MM.1S (cell line): Measurements from ENCODE around the gene EPHA7.

Source experiments
- DNase-seq: peaks from one replicate; pipeline ENCODE4 v3.0.0-alpha.2; 2015
- H2AFZ ChIP-seq: fragments of 300-600 bp; sonication (generic); 2 replicates; pipeline ENCODE4 v1.6.0; 2016; ENCODE audit warnings: antibody characterized with exemption, low read length
- H3F3A ChIP-seq: fragments of 300-600 bp; sonication (generic); 2 replicates; pipeline ENCODE4 v1.6.1; 2016; ENCODE audit warnings: mild to moderate bottlenecking, antibody characterized with exemption, low read length, moderate library complexity, mixed read lengths; ENCODE audit not compliant: insufficient read depth
- H3K27ac ChIP-seq: fragments of 300-600 bp; sonication (generic); 2 replicates; pipeline ENCODE4 v1.5.1; 2016; ENCODE audit warnings: mild to moderate bottlenecking, low read length
- H3K27me3 ChIP-seq: fragments of 300-600 bp; sonication (generic); replicated peaks from 2 replicates; pipeline ENCODE4 v1.6.0; 2016; ENCODE audit warnings: low read length; ENCODE audit not compliant: insufficient read depth
- H3K36me3 ChIP-seq: fragments of 300-600 bp; sonication (generic); replicated peaks from 2 replicates; pipeline ENCODE4 v1.6.1; 2016; ENCODE audit warnings: mild to moderate bottlenecking, low read length, mixed read lengths; ENCODE audit not compliant: insufficient read depth
- H3K4me1 ChIP-seq: fragments of 300-600 bp; sonication (generic); 2 replicates; pipeline ENCODE4 v1.6.1; 2016; ENCODE audit warnings: low read length, mixed read lengths
- H3K4me2 ChIP-seq: fragments of 300-600 bp; sonication (generic); 2 replicates; pipeline ENCODE4 v1.6.0; 2016; ENCODE audit warnings: low read depth, low read length
- H3K4me3 ChIP-seq: fragments of 300-600 bp; sonication (generic); 2 replicates; pipeline ENCODE4 v1.5.1; 2016; ENCODE audit warnings: low read length, mixed read lengths
- H3K79me2 ChIP-seq: fragments of 300-600 bp; sonication (generic); 2 replicates; pipeline ENCODE4 v1.6.1; 2016; ENCODE audit warnings: mixed run types, low read length, mixed read lengths
- H3K9ac ChIP-seq: fragments of 300-600 bp; sonication (generic); 2 replicates; pipeline ENCODE4 v1.6.1; 2016; ENCODE audit warnings: low read length, mixed read lengths
- H3K9me2 ChIP-seq: fragments of 300-600 bp; sonication (generic); replicated peaks from 2 replicates; pipeline ENCODE4 v1.6.1; 2016; ENCODE audit warnings: mild to moderate bottlenecking, low read length, mixed read lengths; ENCODE audit not compliant: insufficient read depth
- H3K9me3 ChIP-seq: fragments of 300-600 bp; sonication (generic); replicated peaks from 2 replicates; pipeline ENCODE4 v1.6.1; 2016; ENCODE audit warnings: mild to moderate bottlenecking, low read length, mixed read lengths; ENCODE audit not compliant: insufficient read depth
- H4K20me1 ChIP-seq: fragments of 300-600 bp; sonication (generic); 2 replicates; pipeline ENCODE4 v1.6.1; 2016; ENCODE audit warnings: mild to moderate bottlenecking, low read length, moderate library complexity, mixed read lengths; ENCODE audit not compliant: insufficient read depth
- EZH2 ChIP-seq: fragments of 300-600 bp; sonication (generic); optimal IDR thresholded peaks from 2 replicates; pipeline ENCODE3; 2017; ENCODE audit warnings: low read depth, mild to moderate bottlenecking, antibody characterized with exemption, low read length, mixed read lengths
- EZH2phosphoT487 ChIP-seq: fragments of 300-600 bp; sonication (generic); IDR thresholded peaks from 2 replicates; pipeline ENCODE4 v1.6.1; 2018; ENCODE audit warnings: antibody characterized with exemption, low read length
- TF ChIP-seq, protein P1 (sequence below): fragments of 300-600 bp; sonication (generic); IDR thresholded peaks from 2 replicates; pipeline ENCODE4 v1.5.1; 2016; ENCODE audit warnings: antibody characterized with exemption, low read length, mixed read lengths

Gene EPHA7

DNA sequence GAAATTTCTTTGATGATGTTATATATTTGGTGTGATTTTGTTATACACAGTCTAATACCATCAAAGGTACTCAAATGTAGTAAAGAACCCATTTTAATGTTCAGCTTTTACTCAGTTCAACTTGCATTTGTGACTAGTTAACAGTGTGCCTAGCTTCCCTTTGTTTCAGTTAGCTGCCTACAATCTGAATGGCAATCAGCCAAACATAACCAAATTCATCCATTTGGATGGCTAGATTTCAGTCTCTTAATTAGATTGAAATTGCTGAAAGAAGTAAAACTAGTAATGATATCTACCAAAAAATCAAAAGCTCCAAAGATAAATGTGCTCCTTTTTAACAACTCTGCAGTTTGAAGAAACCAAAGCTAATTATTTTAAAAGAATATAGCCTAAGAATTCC is 6.9 kb downstream of the EPHA7 start:
- no peak for TF ChIP-seq EZH2phosphoT487
- TF ChIP-seq EZH2, result no peak
- TF ChIP-seq, protein P1, sequence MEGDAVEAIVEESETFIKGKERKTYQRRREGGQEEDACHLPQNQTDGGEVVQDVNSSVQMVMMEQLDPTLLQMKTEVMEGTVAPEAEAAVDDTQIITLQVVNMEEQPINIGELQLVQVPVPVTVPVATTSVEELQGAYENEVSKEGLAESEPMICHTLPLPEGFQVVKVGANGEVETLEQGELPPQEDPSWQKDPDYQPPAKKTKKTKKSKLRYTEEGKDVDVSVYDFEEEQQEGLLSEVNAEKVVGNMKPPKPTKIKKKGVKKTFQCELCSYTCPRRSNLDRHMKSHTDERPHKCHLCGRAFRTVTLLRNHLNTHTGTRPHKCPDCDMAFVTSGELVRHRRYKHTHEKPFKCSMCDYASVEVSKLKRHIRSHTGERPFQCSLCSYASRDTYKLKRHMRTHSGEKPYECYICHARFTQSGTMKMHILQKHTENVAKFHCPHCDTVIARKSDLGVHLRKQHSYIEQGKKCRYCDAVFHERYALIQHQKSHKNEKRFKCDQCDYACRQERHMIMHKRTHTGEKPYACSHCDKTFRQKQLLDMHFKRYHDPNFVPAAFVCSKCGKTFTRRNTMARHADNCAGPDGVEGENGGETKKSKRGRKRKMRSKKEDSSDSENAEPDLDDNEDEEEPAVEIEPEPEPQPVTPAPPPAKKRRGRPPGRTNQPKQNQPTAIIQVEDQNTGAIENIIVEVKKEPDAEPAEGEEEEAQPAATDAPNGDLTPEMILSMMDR, result no peak
- Histone ChIP-seq H3K9me2 (no peaks in the 10 kb centered on the region), H3K4me2 (no peak overlapping the region), H3K79me2 (no peaks in the 10 kb centered on the region), H3F3A (0 out of 2 replicates have a peak, but pooled peaks cover 5% of the 10 kb centered on the region), H3K4me1 (no peaks in the 10 kb centered on the region), H3K36me3 (no peaks in the 10 kb centered on the region), H4K20me1 (no peaks in the 10 kb centered on the region), H3K9me3 (no peaks in the 10 kb centered on the region), H3K27me3 (no peaks in the 10 kb centered on the region), H3K4me3 (no peak overlapping the region), H3K9ac (no peak overlapping the region), H3K27ac (no peak overlapping the region), H2AFZ (no peak overlapping the region)
- DNase-seq, result no peak

DNA sequence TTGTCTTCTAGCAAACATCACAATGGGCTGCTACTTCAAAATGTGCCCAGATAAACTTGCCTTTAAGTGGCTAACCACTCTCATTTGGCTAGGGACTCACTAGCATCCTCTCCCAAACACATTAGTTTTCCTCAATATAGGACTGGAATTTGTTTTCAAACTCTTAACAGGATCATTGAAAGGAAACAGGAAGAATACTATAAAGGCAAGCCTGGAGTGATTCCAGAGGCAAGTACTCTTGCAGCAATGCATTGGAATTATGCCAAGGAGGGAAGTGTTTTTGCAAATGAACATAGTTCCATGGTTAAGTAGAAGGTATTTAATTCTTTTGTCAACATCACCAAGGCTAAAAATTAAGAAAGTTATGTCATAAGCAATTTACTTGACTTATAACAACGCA is 12.2 kb downstream of the EPHA7 start:
- no peak overlapping the region for H3K9ac ChIP-seq
- no peaks in the 10 kb centered on the region for H4K20me1 ChIP-seq
- H3K4me3 ChIP-seq, result no peak overlapping the region
- H3K27me3 ChIP-seq, result no peaks in the 10 kb centered on the region
- no peak overlapping the region for H3K4me2 ChIP-seq
- no peaks in the 10 kb centered on the region for H3F3A ChIP-seq
- H3K79me2 ChIP-seq, result no peaks in the 10 kb centered on the region
- no peaks in the 10 kb centered on the region for H3K4me1 ChIP-seq
- no peaks in the 10 kb centered on the region for H3K36me3 ChIP-seq
- no peak for DNase-seq
- H3K9me3 ChIP-seq, result no peaks in the 10 kb centered on the region
- TF ChIP-seq EZH2 (no peak), EZH2phosphoT487 (no peak)
- TF ChIP-seq, protein P1, result no peak
- no peak overlapping the region for H2AFZ ChIP-seq
- H3K9me2 ChIP-seq, result no peaks in the 10 kb centered on the region
- no peak overlapping the region for H3K27ac ChIP-seq

DNA sequence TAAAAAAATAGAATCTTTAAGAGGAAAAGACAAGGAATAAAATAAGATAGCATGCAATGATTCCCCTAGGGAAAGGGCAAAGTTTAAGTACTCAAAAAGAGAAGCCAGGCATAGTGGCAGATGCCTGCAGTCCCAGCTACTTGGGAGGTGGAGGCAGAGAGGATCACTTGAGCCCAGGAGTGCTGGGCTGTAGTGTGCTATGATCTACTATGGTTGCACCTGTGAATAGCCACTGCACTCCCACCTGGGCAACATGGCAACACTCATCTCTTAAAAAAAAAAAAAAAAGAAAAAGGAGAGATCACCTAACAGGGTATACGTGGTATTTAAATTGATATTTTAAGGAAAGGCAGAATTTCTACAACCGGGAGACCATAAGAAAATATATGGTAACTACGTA is 16.0 kb downstream of the EPHA7 start:
- no peaks in the 10 kb centered on the region for H3K9me3 ChIP-seq
- TF ChIP-seq, protein P1, result no peak
- no peak for TF ChIP-seq EZH2
- TF ChIP-seq EZH2phosphoT487, result no peak
- no peaks in the 10 kb centered on the region for H3K36me3 ChIP-seq

More for the DNA sequence above, 16.0 kb downstream of the EPHA7 start:
- H3F3A ChIP-seq, result no peaks in the 10 kb centered on the region
- DNase-seq, result no peak
- no peaks in the 10 kb centered on the region for H3K79me2 ChIP-seq
- H3K9me2 ChIP-seq, result no peaks in the 10 kb centered on the region
- H3K4me2 ChIP-seq, result no peak overlapping the region
- no peak overlapping the region for H2AFZ ChIP-seq
- no peak overlapping the region for H3K9ac ChIP-seq
- no peak overlapping the region for H3K27ac ChIP-seq
- H4K20me1 ChIP-seq, result no peaks in the 10 kb centered on the region
- H3K4me1 ChIP-seq, result no peaks in the 10 kb centered on the region
- no peak overlapping the region for H3K4me3 ChIP-seq
- no peaks in the 10 kb centered on the region for H3K27me3 ChIP-seq
